Uterus (tissue), 4 donors: Measurements from ENCODE around the gene MAP3K7CL. TPM values are rescaled to one million over a fixed set of nuclear protein-coding genes. Genes with fewer than 3 reads are reported as not detected.

Experiments
- DNase-seq, 2 donors: peaks; one replicate each; pipeline ENCODE4 v3.0.0-alpha.2; 2019 to 2020
- H3K27ac ChIP-seq, 2 donors: fragments of 200-600 bp; sonication (generic); 1 replicate in 1 of 2; 2 replicates in 1 of 2; pipeline ENCODE4 v1.5.1; 2016 to 2018
- H3K27me3 ChIP-seq, 2 donors: fragments of 200-600 bp; sonication (generic); one replicate each; pipeline ENCODE4 v1.5.1; 2018 to 2019; ENCODE audit warnings: control low read depth in 1 of 2
- H3K36me3 ChIP-seq, 2 donors: fragments of 200-600 bp; sonication (generic); one replicate each; pipeline ENCODE4 v1.5.1; 2019; ENCODE audit warnings: control low read depth in 1 of 2
- H3K4me1 ChIP-seq, 2 donors: fragments of 200-600 bp; sonication (generic); one replicate each; pipeline ENCODE4 v1.5.1; 2018 to 2019; ENCODE audit warnings: control low read depth in 1 of 2
- H3K4me3 ChIP-seq, 2 donors: fragments of 200-600 bp; sonication (generic); 1 replicate in 1 of 2; 2 replicates in 1 of 2; pipeline ENCODE4 v1.5.1; 2018 to 2019; ENCODE audit warnings: mild to moderate bottlenecking in 1 of 2
- H3K9me3 ChIP-seq, 2 donors: fragments of 200-600 bp; sonication (generic); one replicate each; pipeline ENCODE4 v1.5.1; 2019; ENCODE audit warnings: control low read depth in 1 of 2
- CTCF ChIP-seq, 4 experiments: fragments of 200-600 bp in 2 of 4; fragments of 450-650 bp in 2 of 4; sonication (generic) in 2 of 4; IDR thresholded peaks; one replicate each; pipeline ENCODE4 v1.5.1; 2016 to 2019; ENCODE audit warnings: antibody characterized with exemption in 4 of 4, mild to moderate bottlenecking in 2 of 4, moderate library complexity in 1 of 4
- POLR2A ChIP-seq, 2 donors: fragments of 450-650 bp; IDR thresholded peaks; one replicate each; pipeline ENCODE4 v1.6.1; 2016; ENCODE audit warnings: antibody characterized with exemption in 2 of 2, mild to moderate bottlenecking in 1 of 2, moderate library complexity in 1 of 2
- intact Hi-C: fragments of 100-400 bp; cut with DNase I; formaldehyde crosslinking; loops from one replicate; pipeline ENCODE4 v1.15.1; 2023; ENCODE audit warnings: low total_unique reads
- total RNA-seq, 4 donors: library from RNA; depleted of rRNA in 3 of 4; stranded (reverse); fragments of >200 nt in 3 of 4; gene quantifications; one replicate each; pipeline versions ENCODE4 v1.1.0 to v1.2.4, GENCODE V29; 2014 to 2023
- donor health status: DM: yes; HTN: yes; CAD: no.

Gene MAP3K7CL
- total RNA-seq, 4 donors from 2014 or later, result 2.3 to 7.3 (median 5.5) TPM

GRCh38 chr21:29212446-29212845 is 82.0 kb downstream of the MAP3K7CL start:
- TF ChIP-seq POLR2A (IDR thresholded peaks at IDR 0.05) (no peak), CTCF (IDR thresholded peaks at IDR 0.05) (no peak)
- H3K27me3 ChIP-seq, result no peaks in the 10 kb centered on the region
- DNase-seq, result no peak
- H3K4me3 ChIP-seq, result no peak overlapping the region
- no peaks in the 10 kb centered on the region for H3K36me3 ChIP-seq
- H3K4me1 ChIP-seq, result no peaks in the 10 kb centered on the region
- no peaks in the 10 kb centered on the region for H3K9me3 ChIP-seq
- H3K27ac ChIP-seq, result no peak overlapping the region
- intact Hi-C loops, result no loop called here

GRCh38 chr21:29213513-29214385 is 83.3 kb downstream of the MAP3K7CL start:
- H3K27ac ChIP-seq, result no peak overlapping the region
- DNase-seq, result no peak
- H3K36me3 ChIP-seq, result no peaks in the 10 kb centered on the region
- H3K27me3 ChIP-seq, result no peaks in the 10 kb centered on the region
- H3K4me3 ChIP-seq, result no peak overlapping the region
- no peaks in the 10 kb centered on the region for H3K9me3 ChIP-seq
- H3K4me1 ChIP-seq, result no peaks in the 10 kb centered on the region
- TF ChIP-seq POLR2A (IDR thresholded peaks at IDR 0.05) (no peak), CTCF (IDR thresholded peaks at IDR 0.05) (no peak)
- intact Hi-C loops, result no loop called here

- intact Hi-C loops, result no loop called here
- Histone ChIP-seq H3K27ac (no peak overlapping the region), H3K4me3 (no peak overlapping the region)
Observed at GRCh38 chr21:29215709-29216108, 85.3 kb downstream of the MAP3K7CL start.

GRCh38 chr21:29217818-29218291 is 87.4 kb downstream of the MAP3K7CL start:
- Histone ChIP-seq H3K9me3 (no peaks in the 10 kb centered on the region), H3K4me1 (no peaks in the 10 kb centered on the region), H3K4me3 (no peak overlapping the region), H3K27me3 (no peaks in the 10 kb centered on the region), H3K27ac (peak overlapping the region; percentile 43 to 44), H3K36me3 (no peaks in the 10 kb centered on the region)
- DNase-seq, result no peak
- TF ChIP-seq CTCF (IDR thresholded peaks at IDR 0.05), result no peak
- TF ChIP-seq POLR2A (IDR thresholded peaks at IDR 0.05), result no peak
- intact Hi-C loops, result no loop called here

More at GRCh38 chr21:29215709-29216108, 85.3 kb downstream of the MAP3K7CL start:
- DNase-seq, result no peak
- Histone ChIP-seq H3K4me1 (no peaks in the 10 kb centered on the region), H3K27me3 (no peaks in the 10 kb centered on the region), H3K36me3 (no peaks in the 10 kb centered on the region), H3K9me3 (no peaks in the 10 kb centered on the region)
- no peak for TF ChIP-seq POLR2A (IDR thresholded peaks at IDR 0.05)
- TF ChIP-seq CTCF (IDR thresholded peaks at IDR 0.05), result no peak

GRCh38 chr21:29218749-29219148 is 88.3 kb downstream of the MAP3K7CL start:
- Histone ChIP-seq H3K4me1 (no peaks in the 10 kb centered on the region), H3K36me3 (no peaks in the 10 kb centered on the region), H3K27ac (peak overlapping the region in 1 of 2 donors; percentile 43), H3K4me3 (no peak overlapping the region), H3K9me3 (no peaks in the 10 kb centered on the region), H3K27me3 (no peaks in the 10 kb centered on the region)
- no peak for DNase-seq
- TF ChIP-seq POLR2A (IDR thresholded peaks at IDR 0.05) (no peak), CTCF (IDR thresholded peaks at IDR 0.05) (no peak)
- intact Hi-C loops, result no loop called here
